ENCODE measurements around the gene LIN54. TPM values are rescaled to one million over a fixed set of nuclear protein-coding genes. Genes with fewer than 3 reads are reported as not detected.
A peak's percentile ranks its signal among the peaks of the same experiment; 100 is the strongest.

Gene LIN54
- total RNA-seq, 2 experiments from 2014 or later = 47.6 to 48.9 TPM

GRCh38 chr4:83012687-83013419 lies 2.2 kb upstream of the LIN54 start:
- Histone ChIP-seq H3K9me2 (ENCODE audit: insufficient read depth, low read length) (no peaks in the 10 kb centered on the region), H2AFZ (ENCODE audit: low read length) (peak overlapping the region; percentile 88; the same call in 1 of the 2 replicates), H3K4me1 (ENCODE audit: insufficient read depth, low read length, poor library complexity, severe bottlenecking) (peaks cover 23% of the 10 kb centered on the region), H3K27ac (ENCODE audit: low read depth, low read length, poor library complexity, severe bottlenecking) (peak overlapping the region; percentile 92), H3K4me2 (ENCODE audit: low read length) (peak overlapping the region; percentile 96), H3K4me3 (ENCODE audit: low read depth, low read length, poor library complexity, severe bottlenecking) (peak overlapping the region; percentile 97), H3K36me3 (ENCODE audit: insufficient read depth, low read length) (peaks cover 4% of the 10 kb centered on the region; the same call in 1 of the 2 replicates), H3K79me2 (ENCODE audit: insufficient read depth, low read depth, low read length) (peaks cover 44% of the 10 kb centered on the region), H3K9me3 (ENCODE audit: low read length) (no peaks in the 10 kb centered on the region), H4K20me1 (ENCODE audit: insufficient read depth, low read length) (peaks cover 7% of the 10 kb centered on the region; the same call in 1 of the 2 replicates)
- peak; percentile 99 for DNase-seq (ENCODE audit: low spot score)
- CTCF ChIA-PET (ENCODE audit: unreplicated experiment) = interaction anchor here (0.8 to 1.2 kb wide), 2 partner anchors 22 to 113 kb away, joined by 3 to 4 read pairs; partner anchors contain the start of gene COPS4
- POLR2A ChIA-PET = interaction anchor here (0.6 to 3.5 kb wide), 12 partner anchors 10 to 192 kb away, joined by 3 to 41 read pairs (median 4); partner anchors contain the start of genes COPS4 and THAP9
- intact Hi-C loops (cut with micrococcal nuclease; ENCODE audit: unreplicated experiment) = loop anchor here (1.0 to 5.0 kb wide), 5 partner anchors 21 to 641 kb away; partner anchors contain the start of gene HNRNPD
- BruUV-seq (replicated peaks) = no TSS peak
- TF ChIP-seq EZH2phosphoT487 (IDR thresholded peaks at IDR 0.05; ENCODE audit: borderline replicate concordance, low read depth, low read length) (no peak), CTCF (conservative IDR thresholded peaks at IDR 0.05; ENCODE audit: low read length) (peak; percentile 47)

GRCh38 chr4:83012200-83012686 lies 1.6 kb upstream of the LIN54 start:
- Histone ChIP-seq H3K9me3 (ENCODE audit: low read length) (no peaks in the 10 kb centered on the region), H4K20me1 (ENCODE audit: insufficient read depth, low read length) (peaks cover 7% of the 10 kb centered on the region; the same call in 1 of the 2 replicates), H2AFZ (ENCODE audit: low read length) (no peak overlapping the region; the same call in 1 of the 2 replicates), H3K4me2 (ENCODE audit: low read length) (peak overlapping the region; percentile 96), H3K9me2 (ENCODE audit: insufficient read depth, low read length) (no peaks in the 10 kb centered on the region), H3K4me1 (ENCODE audit: insufficient read depth, low read length, poor library complexity, severe bottlenecking) (peaks cover 29% of the 10 kb centered on the region), H3K79me2 (ENCODE audit: insufficient read depth, low read depth, low read length) (peaks cover 51% of the 10 kb centered on the region), H3K36me3 (ENCODE audit: insufficient read depth, low read length) (peaks cover 4% of the 10 kb centered on the region; the same call in 1 of the 2 replicates), H3K4me3 (ENCODE audit: low read depth, low read length, poor library complexity, severe bottlenecking) (peak overlapping the region; percentile 97), H3K27ac (ENCODE audit: low read depth, low read length, poor library complexity, severe bottlenecking) (peak overlapping the region; percentile 92)
- ChIA-PET POLR2A (interaction anchor here (0.9 to 4.3 kb wide), 14 partner anchors 8 to 128 kb away, joined by 3 to 52 read pairs (median 6); partner anchors contain the start of genes COPS4 and THAP9), CTCF (ENCODE audit: unreplicated experiment) (interaction anchor here (1.0 to 1.3 kb wide), 4 partner anchors 19 to 113 kb away, joined by 3 to 5 read pairs (median 4); partner anchors contain the start of gene COPS4)
- BruUV-seq (replicated peaks) = no TSS peak
- TF ChIP-seq EZH2phosphoT487 (IDR thresholded peaks at IDR 0.05; ENCODE audit: borderline replicate concordance, low read depth, low read length) (no peak), CTCF (conservative IDR thresholded peaks at IDR 0.05; ENCODE audit: low read length) (no peak)
- intact Hi-C loops (cut with micrococcal nuclease; ENCODE audit: unreplicated experiment) = loop anchor here (1.0 to 5.0 kb wide), 4 partner anchors 43 to 640 kb away; partner anchors contain the start of gene HNRNPD
- DNase-seq (ENCODE audit: low spot score) = peak; percentile 45

Measured in OCI-LY7 (cell line).